ENCODE measurements around the gene VSTM2B.
"Not testable (repeated sequence)": the region's sequence is repeated elsewhere in the genome, so short reads cannot be mapped to it uniquely, and the experiment has no call there.

DNA sequence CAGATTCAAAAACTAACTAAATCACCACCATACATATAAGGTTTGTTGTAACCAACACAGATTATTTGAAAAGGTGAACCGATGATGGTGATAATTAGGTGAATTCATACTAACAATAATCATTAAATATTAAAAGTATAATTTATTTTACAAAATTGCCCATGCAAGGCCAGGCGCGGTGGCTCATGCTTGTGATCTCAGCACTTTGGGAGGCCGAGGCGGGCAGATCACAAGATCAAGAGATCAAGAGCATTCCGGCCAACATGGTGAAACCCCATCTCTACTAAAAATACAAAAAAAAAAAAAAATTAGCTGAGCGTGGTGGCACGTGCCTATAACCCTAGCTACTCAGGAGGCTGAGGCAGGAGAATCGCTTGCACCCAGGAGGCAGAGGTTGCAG, 38.8 kb upstream of the VSTM2B start:
- not testable (repeated sequence) for TF ChIP-seq EZH2 (IDR thresholded peaks at IDR 0.05; ENCODE audit: borderline replicate concordance, low read depth, low read length, poor library complexity, severe bottlenecking)
- TF ChIP-seq, protein P1, sequence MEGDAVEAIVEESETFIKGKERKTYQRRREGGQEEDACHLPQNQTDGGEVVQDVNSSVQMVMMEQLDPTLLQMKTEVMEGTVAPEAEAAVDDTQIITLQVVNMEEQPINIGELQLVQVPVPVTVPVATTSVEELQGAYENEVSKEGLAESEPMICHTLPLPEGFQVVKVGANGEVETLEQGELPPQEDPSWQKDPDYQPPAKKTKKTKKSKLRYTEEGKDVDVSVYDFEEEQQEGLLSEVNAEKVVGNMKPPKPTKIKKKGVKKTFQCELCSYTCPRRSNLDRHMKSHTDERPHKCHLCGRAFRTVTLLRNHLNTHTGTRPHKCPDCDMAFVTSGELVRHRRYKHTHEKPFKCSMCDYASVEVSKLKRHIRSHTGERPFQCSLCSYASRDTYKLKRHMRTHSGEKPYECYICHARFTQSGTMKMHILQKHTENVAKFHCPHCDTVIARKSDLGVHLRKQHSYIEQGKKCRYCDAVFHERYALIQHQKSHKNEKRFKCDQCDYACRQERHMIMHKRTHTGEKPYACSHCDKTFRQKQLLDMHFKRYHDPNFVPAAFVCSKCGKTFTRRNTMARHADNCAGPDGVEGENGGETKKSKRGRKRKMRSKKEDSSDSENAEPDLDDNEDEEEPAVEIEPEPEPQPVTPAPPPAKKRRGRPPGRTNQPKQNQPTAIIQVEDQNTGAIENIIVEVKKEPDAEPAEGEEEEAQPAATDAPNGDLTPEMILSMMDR (conservative IDR thresholded peaks at IDR 0.05; ENCODE audit: low read depth, low read length) = not testable (repeated sequence)
